IMR-90 (cell line): ENCODE measurements around the gene ABR. TPM values are rescaled to one million over a fixed set of nuclear protein-coding genes. Genes with fewer than 3 reads are reported as not detected.

Source experiments
- ATAC-seq: fragments of 200-7000 bp; cut with Tn5 transposase; 2 replicates; pipeline ENCODE4 v1.9.1; 2020; ENCODE audit warnings: low read depth, mild to moderate bottlenecking, moderate library complexity
- BruUV-seq: library from RNA; stranded (reverse); fragments of 400-500 nt; replicated peaks from 2 replicates; lab custom pipeline; 2021; lab: Mats Ljungman, UMichigan
- CTCF ChIA-PET: fragments of 300-600 bp; formaldehyde crosslinking; extraction: SDS; loops from one replicate; lab custom pipeline; 2021; ENCODE audit warnings: antibody characterized with exemption; lab: Yijun Ruan, JAX
- POLR2A ChIA-PET: fragments of 300-600 bp; sonication (Branson Sonifier 250); formaldehyde crosslinking; loops from one replicate; lab custom pipeline; 2022; ENCODE audit warnings: antibody characterized with exemption; ENCODE audit not compliant: unreplicated experiment; lab: Charles Lee
- DNase-seq: peaks from one replicate; pipeline ENCODE4 v3.0.0; 2013
- H2AFZ ChIP-seq: replicated peaks from 2 replicates; pipeline ENCODE3; 2013; ENCODE audit warnings: low read length, mild to moderate bottlenecking; ENCODE audit not compliant: poor library complexity
- H2AK5ac ChIP-seq: 2 replicates; pipeline ENCODE4 v1.6.1; 2013; ENCODE audit warnings: low read depth, low read length, inconsistent platforms
- H2AK9ac ChIP-seq: replicated peaks from 2 replicates; pipeline ENCODE3; 2013; ENCODE audit warnings: mild to moderate bottlenecking, low read depth, low read length, moderate library complexity; ENCODE audit not compliant: poor library complexity
- H2BK120ac ChIP-seq: 2 replicates; pipeline ENCODE4 v1.6.1; 2013; ENCODE audit warnings: low read depth, low read length, inconsistent platforms
- H2BK15ac ChIP-seq: 3 replicates; pipeline ENCODE4 v1.6.1; 2013; ENCODE audit warnings: low read depth, low read length, inconsistent platforms
- H2BK20ac ChIP-seq: 2 replicates; pipeline ENCODE4 v1.6.1; 2013; ENCODE audit warnings: low read depth, mild to moderate bottlenecking, inconsistent platforms, low read length, moderate library complexity
- H2BK5ac ChIP-seq: 2 replicates; pipeline ENCODE4 v1.6.1; 2013; ENCODE audit warnings: mild to moderate bottlenecking, low read depth, low read length, inconsistent platforms; ENCODE audit not compliant: poor library complexity, severe bottlenecking
- H3K14ac ChIP-seq: replicated peaks from 2 replicates; pipeline ENCODE4 v1.6.1; 2013; ENCODE audit warnings: low read depth, low read length, inconsistent platforms
- H3K18ac ChIP-seq: 2 replicates; pipeline ENCODE4 v1.6.1; 2013; ENCODE audit warnings: low read depth, low read length, control low read depth
- H3K23ac ChIP-seq: 2 replicates; pipeline ENCODE4 v1.6.1; 2013; ENCODE audit warnings: low read depth, low read length, inconsistent platforms
- H3K27ac ChIP-seq: 2 replicates; pipeline ENCODE4 v1.5.1; 2013; ENCODE audit warnings: mild to moderate bottlenecking, control low read depth, low read length; ENCODE audit not compliant: insufficient read depth
- H3K27me3 ChIP-seq: 2 replicates; pipeline ENCODE4 v1.6.1; 2013; ENCODE audit warnings: low read length; ENCODE audit not compliant: control insufficient read depth, insufficient read depth
- H3K36me3 ChIP-seq: 2 replicates; pipeline ENCODE4 v1.6.1; 2013; ENCODE audit warnings: low read length, mixed read lengths; ENCODE audit not compliant: control insufficient read depth, insufficient read depth
- H3K4ac ChIP-seq: 2 replicates; pipeline ENCODE4 v1.6.1; 2013; ENCODE audit warnings: low read depth, low read length, inconsistent platforms
- H3K4me1 ChIP-seq: 2 replicates; pipeline ENCODE4 v1.6.1; 2013; ENCODE audit warnings: low read length, mixed read lengths; ENCODE audit not compliant: control insufficient read depth, insufficient read depth
- H3K4me2 ChIP-seq: 2 replicates; pipeline ENCODE4 v1.6.1; 2013; ENCODE audit warnings: low read depth, mild to moderate bottlenecking, control low read depth, low read length, moderate library complexity
- H3K4me3 ChIP-seq: 2 replicates; pipeline ENCODE4 v1.5.1; 2013; ENCODE audit warnings: low read depth, mild to moderate bottlenecking, control low read depth, low read length, moderate library complexity; ENCODE audit not compliant: insufficient read depth
- H3K56ac ChIP-seq: 2 replicates; pipeline ENCODE4 v1.6.1; 2013; ENCODE audit warnings: low read length, inconsistent platforms; ENCODE audit not compliant: insufficient read depth; ENCODE audit errors: extremely low read depth
- H3K79me1 ChIP-seq, 2 experiments: 2 replicates each; pipeline ENCODE4 v1.6.1; 2013; ENCODE audit warnings: low read length in 2 of 2, inconsistent platforms in 1 of 2, low read depth in 1 of 2
- H3K9ac ChIP-seq: 2 replicates; pipeline ENCODE4 v1.6.1; 2013; ENCODE audit warnings: low read depth, low read length, control low read depth
- H3K9me1 ChIP-seq: 2 replicates; pipeline ENCODE4 v1.6.1; 2013; ENCODE audit warnings: low read length, inconsistent platforms; ENCODE audit not compliant: insufficient read depth
- H3K9me3 ChIP-seq: 2 replicates; pipeline ENCODE4 v1.6.1; 2013; ENCODE audit warnings: low read length; ENCODE audit not compliant: control insufficient read depth, insufficient read depth
- H4K20me1 ChIP-seq: 2 replicates; pipeline ENCODE4 v1.6.1; 2013; ENCODE audit warnings: low read length, inconsistent platforms; ENCODE audit not compliant: insufficient read depth
- H4K5ac ChIP-seq: 2 replicates; pipeline ENCODE4 v1.6.1; 2013; ENCODE audit warnings: mild to moderate bottlenecking, low read depth, low read length, control low read depth
- H4K8ac ChIP-seq, 2 experiments: 2 replicates each; pipeline ENCODE4 v1.6.1; 2013; ENCODE audit warnings: low read depth in 2 of 2, low read length in 2 of 2, control low read depth in 1 of 2, inconsistent platforms in 1 of 2
- H4K91ac ChIP-seq: 2 replicates; pipeline ENCODE4 v1.6.1; 2013; ENCODE audit warnings: low read depth, low read length, inconsistent platforms; ENCODE audit not compliant: insufficient read depth
- BHLHE40 ChIP-seq: fragments of 150-350 bp; IDR thresholded peaks from 2 replicates; pipeline ENCODE4 v1.6.1; 2016; ENCODE audit warnings: mild to moderate bottlenecking, low read depth, low read length
- CEBPB ChIP-seq: IDR thresholded peaks from 2 replicates; pipeline ENCODE4 v1.6.1; 2012; ENCODE audit warnings: low read depth, low read length, improper control_type of control experiment
- CTCF ChIP-seq: conservative IDR thresholded peaks from 2 replicates; pipeline ENCODE4 v1.5.1; 2012; ENCODE audit warnings: mild to moderate bottlenecking, low read depth, low read length, improper control_type of control experiment
- ELK1 ChIP-seq: fragments of 150-350 bp; IDR thresholded peaks from 2 replicates; pipeline ENCODE4 v1.6.1; 2016; ENCODE audit warnings: low read depth, mild to moderate bottlenecking, low read length, moderate library complexity, borderline replicate concordance
- FOS ChIP-seq: fragments of 150-350 bp; IDR thresholded peaks from 2 replicates; pipeline ENCODE4 v1.6.1; 2016; ENCODE audit warnings: low read depth, low read length
- MAFK ChIP-seq: IDR thresholded peaks from 2 replicates; pipeline ENCODE4 v1.6.1; 2012; ENCODE audit warnings: low read depth, low read length, improper control_type of control experiment
- MAZ ChIP-seq: IDR thresholded peaks from 2 replicates; pipeline ENCODE4 v1.6.1; 2012; ENCODE audit warnings: low read depth, mild to moderate bottlenecking, low read length, improper control_type of control experiment, moderate library complexity, borderline replicate concordance
- MXI1 ChIP-seq: IDR thresholded peaks from 2 replicates; pipeline ENCODE4 v1.6.1; 2012; ENCODE audit warnings: low read depth, mild to moderate bottlenecking, low read length, moderate library complexity, borderline replicate concordance
- NFE2L2 ChIP-seq: fragments of 150-350 bp; IDR thresholded peaks from 2 replicates; pipeline ENCODE4 v1.6.1; 2016; ENCODE audit warnings: low read depth, mild to moderate bottlenecking, low read length
- POLR2A ChIP-seq: IDR thresholded peaks from 2 replicates; pipeline ENCODE4 v1.6.1; 2012; ENCODE audit warnings: mild to moderate bottlenecking, low read depth, low read length
- RAD21 ChIP-seq: IDR thresholded peaks from 2 replicates; pipeline ENCODE4 v1.6.1; 2012; ENCODE audit warnings: low read length, improper control_type of control experiment
- RCOR1 ChIP-seq: IDR thresholded peaks from 2 replicates; pipeline ENCODE4 v1.6.1; 2012; ENCODE audit warnings: mild to moderate bottlenecking, low read length, improper control_type of control experiment; ENCODE audit not compliant: insufficient replicate concordance
- RFX5 ChIP-seq: IDR thresholded peaks from 2 replicates; pipeline ENCODE4 v1.8.0; 2012; ENCODE audit warnings: low read depth, mild to moderate bottlenecking, low read length, moderate library complexity
- WGBS, 2 experiments: methylation state at CpG; one replicate each; pipeline versions ENCODE4 v1.1.5 to v1.1.7; 2013; ENCODE audit warnings: missing lambda C conversion rate in 2 of 2; ENCODE audit not compliant: insufficient read length in 1 of 2; ENCODE audit errors: extremely low coverage in 2 of 2; 5-methylcytosine and 5-hydroxymethylcytosine counted together
- dilution Hi-C: fragments of 300-500 bp; cut with HindIII; formaldehyde crosslinking; loops from one replicate; pipeline ENCODE4 v1.14.3; 2018; ENCODE audit warnings: low sequenced_read_pairs; ENCODE audit not compliant: unreplicated experiment
- in situ Hi-C: fragments of 300-500 bp; cut with MboI; formaldehyde crosslinking; loops from 3 replicates; pipeline ENCODE4 v1.14.3; 2019; ENCODE audit warnings: low sequenced_read_pairs, inconsistent platforms, mixed read lengths
- intact Hi-C: fragments of 100-400 bp; cut with micrococcal nuclease; formaldehyde crosslinking; loops from 2 replicates; pipeline ENCODE4 v1.10.0; 2022
- polyA plus RNA-seq, 3 experiments: library from polyadenylated mRNA; depleted of rRNA; stranded (reverse); fragments of >200 nt; gene quantifications; 2 replicates each; pipeline ENCODE4 v1.2.3, GENCODE V29; 2012; ENCODE audit warnings: low replicate concordance in 1 of 3
- total RNA-seq: library from RNA; depleted of rRNA; stranded (reverse); fragments of >200 nt; gene quantifications from 2 replicates; pipeline ENCODE4 v1.2.3, GENCODE V29; 2012

Gene ABR
- total and polyA plus RNA-seq, 2 of the 4 experiments (the other 2 are of a cell fraction), result 28.3 to 79.7 TPM

- intact Hi-C loops, result no loop called here
- DNase-seq (no peak), ATAC-seq (no peak)
- H2BK5ac ChIP-seq, result no peak overlapping the region
- no peak for TF ChIP-seq RFX5
- no peak for TF ChIP-seq ELK1
- TF ChIP-seq CTCF, result no peak
- no peak for TF ChIP-seq RAD21
- no peak for TF ChIP-seq RCOR1
- TF ChIP-seq MXI1, result no peak
- no peak for TF ChIP-seq NFE2L2
- no peak for TF ChIP-seq BHLHE40
- no peak for TF ChIP-seq MAZ
- TF ChIP-seq FOS, result no peak
- TF ChIP-seq POLR2A, result no peak
- no peak for TF ChIP-seq MAFK
- TF ChIP-seq CEBPB, result no peak
- no peak overlapping the region for H4K91ac ChIP-seq
- dilution Hi-C loops, result no loop called here
- no peak overlapping the region for H3K18ac ChIP-seq
- H2BK120ac ChIP-seq, result no peak overlapping the region
- H3K27ac ChIP-seq, result no peak overlapping the region
- H4K5ac ChIP-seq, result no peak overlapping the region
- 79% methylated on average over 17 of the region's 43 CpGs; no CpG with 5 or more reads in 1 of the 2 experiments for WGBS, 2 experiments
- H4K20me1 ChIP-seq, result peaks cover 40% of the 10 kb centered on the region
- H2AFZ ChIP-seq, result no peak overlapping the region
- CTCF ChIA-PET, result no interaction called here
- no peak overlapping the region for H2AK9ac ChIP-seq
- peaks cover 0 to 34% of the 10 kb centered on the region in 2 experiments; a peak in 2 of 4 replicates for H3K79me1 ChIP-seq
- H2AK5ac ChIP-seq, result peak overlapping the region; percentile 11; the same call in 1 of the 2 replicates
- H3K36me3 ChIP-seq, result peaks cover 32% of the 10 kb centered on the region
- in situ Hi-C loops, result no loop called here
- no peak overlapping the region; a peak in 1 of 4 replicates for H4K8ac ChIP-seq
- no peak overlapping the region for H3K4me2 ChIP-seq
- peaks cover 22% of the 10 kb centered on the region for H3K4me1 ChIP-seq
- H3K9me1 ChIP-seq, result peaks cover 20% of the 10 kb centered on the region
- no peak overlapping the region for H3K4ac ChIP-seq
- H2BK20ac ChIP-seq, result no peak overlapping the region
- no peak overlapping the region for H3K56ac ChIP-seq
- no peaks in the 10 kb centered on the region for H3K9me3 ChIP-seq
- H3K23ac ChIP-seq, result no peak overlapping the region
- POLR2A ChIA-PET, result no interaction called here
- no TSS peak for BruUV-seq
- no peak overlapping the region for H2BK15ac ChIP-seq
- no peaks in the 10 kb centered on the region for H3K27me3 ChIP-seq
- H3K9ac ChIP-seq, result no peak overlapping the region
- H3K14ac ChIP-seq, result no peak overlapping the region
- H3K4me3 ChIP-seq, result no peak overlapping the region
Measured at GRCh38 chr17:1078831-1079561, 100.8 kb downstream of the ABR start.
